HEK293 (cell line): ENCODE data around the gene POU5F2.

Experiments
- ZSCAN23 ChIP-seq: fragments of 450-650 bp; formaldehyde crosslinking; IDR thresholded peaks from 2 replicates; pipeline ENCODE4 v1.5.1; 2016; ENCODE audit warnings: missing biosample characterization, missing genetic modification characterization
- TF ChIP-seq, protein P1 (sequence below): fragments of 450-650 bp; formaldehyde crosslinking; IDR thresholded peaks from 2 replicates; pipeline ENCODE4 v1.5.1; 2016; ENCODE audit warnings: missing biosample characterization, missing genetic modification characterization, borderline replicate concordance

DNA sequence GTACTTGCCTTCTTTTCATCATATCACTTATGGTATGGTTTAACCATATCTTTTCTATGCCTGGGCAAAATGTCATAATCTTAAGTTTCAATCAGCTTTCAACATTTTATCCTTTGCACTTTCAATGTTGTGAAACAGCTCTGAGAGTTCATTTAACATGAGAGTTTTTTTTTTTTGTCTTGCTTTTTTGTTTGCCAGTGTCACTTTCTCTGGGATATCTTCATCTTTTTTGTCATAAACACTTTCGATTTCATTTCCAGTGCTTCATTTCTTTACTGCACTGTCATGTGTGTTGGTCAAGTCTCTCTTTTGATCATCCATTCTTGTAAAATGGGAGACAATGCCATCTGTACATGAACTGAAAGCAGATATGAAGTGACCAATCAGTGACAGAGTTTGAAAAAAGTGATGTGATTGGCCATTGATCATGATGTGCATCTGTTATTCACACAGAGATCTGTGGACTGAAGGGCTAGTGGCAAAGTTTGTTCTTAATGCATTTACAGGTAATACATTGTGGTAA lies 7.5 kb upstream of the POU5F2 start:
- no peak for TF ChIP-seq ZSCAN23 (tag by site-specific recombination)
- TF ChIP-seq, protein P1, sequence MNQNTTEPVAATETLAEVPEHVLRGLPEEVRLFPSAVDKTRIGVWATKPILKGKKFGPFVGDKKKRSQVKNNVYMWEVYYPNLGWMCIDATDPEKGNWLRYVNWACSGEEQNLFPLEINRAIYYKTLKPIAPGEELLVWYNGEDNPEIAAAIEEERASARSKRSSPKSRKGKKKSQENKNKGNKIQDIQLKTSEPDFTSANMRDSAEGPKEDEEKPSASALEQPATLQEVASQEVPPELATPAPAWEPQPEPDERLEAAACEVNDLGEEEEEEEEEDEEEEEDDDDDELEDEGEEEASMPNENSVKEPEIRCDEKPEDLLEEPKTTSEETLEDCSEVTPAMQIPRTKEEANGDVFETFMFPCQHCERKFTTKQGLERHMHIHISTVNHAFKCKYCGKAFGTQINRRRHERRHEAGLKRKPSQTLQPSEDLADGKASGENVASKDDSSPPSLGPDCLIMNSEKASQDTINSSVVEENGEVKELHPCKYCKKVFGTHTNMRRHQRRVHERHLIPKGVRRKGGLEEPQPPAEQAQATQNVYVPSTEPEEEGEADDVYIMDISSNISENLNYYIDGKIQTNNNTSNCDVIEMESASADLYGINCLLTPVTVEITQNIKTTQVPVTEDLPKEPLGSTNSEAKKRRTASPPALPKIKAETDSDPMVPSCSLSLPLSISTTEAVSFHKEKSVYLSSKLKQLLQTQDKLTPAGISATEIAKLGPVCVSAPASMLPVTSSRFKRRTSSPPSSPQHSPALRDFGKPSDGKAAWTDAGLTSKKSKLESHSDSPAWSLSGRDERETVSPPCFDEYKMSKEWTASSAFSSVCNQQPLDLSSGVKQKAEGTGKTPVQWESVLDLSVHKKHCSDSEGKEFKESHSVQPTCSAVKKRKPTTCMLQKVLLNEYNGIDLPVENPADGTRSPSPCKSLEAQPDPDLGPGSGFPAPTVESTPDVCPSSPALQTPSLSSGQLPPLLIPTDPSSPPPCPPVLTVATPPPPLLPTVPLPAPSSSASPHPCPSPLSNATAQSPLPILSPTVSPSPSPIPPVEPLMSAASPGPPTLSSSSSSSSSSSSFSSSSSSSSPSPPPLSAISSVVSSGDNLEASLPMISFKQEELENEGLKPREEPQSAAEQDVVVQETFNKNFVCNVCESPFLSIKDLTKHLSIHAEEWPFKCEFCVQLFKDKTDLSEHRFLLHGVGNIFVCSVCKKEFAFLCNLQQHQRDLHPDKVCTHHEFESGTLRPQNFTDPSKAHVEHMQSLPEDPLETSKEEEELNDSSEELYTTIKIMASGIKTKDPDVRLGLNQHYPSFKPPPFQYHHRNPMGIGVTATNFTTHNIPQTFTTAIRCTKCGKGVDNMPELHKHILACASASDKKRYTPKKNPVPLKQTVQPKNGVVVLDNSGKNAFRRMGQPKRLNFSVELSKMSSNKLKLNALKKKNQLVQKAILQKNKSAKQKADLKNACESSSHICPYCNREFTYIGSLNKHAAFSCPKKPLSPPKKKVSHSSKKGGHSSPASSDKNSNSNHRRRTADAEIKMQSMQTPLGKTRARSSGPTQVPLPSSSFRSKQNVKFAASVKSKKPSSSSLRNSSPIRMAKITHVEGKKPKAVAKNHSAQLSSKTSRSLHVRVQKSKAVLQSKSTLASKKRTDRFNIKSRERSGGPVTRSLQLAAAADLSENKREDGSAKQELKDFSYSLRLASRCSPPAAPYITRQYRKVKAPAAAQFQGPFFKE (tag by site-specific recombination) = no peak
